Measurements from ENCODE around the gene RAN.
"Not testable (repeated sequence)": the region's sequence is repeated elsewhere in the genome, so short reads cannot be mapped to it uniquely, and the experiment has no call there.

RAN gene

DNA sequence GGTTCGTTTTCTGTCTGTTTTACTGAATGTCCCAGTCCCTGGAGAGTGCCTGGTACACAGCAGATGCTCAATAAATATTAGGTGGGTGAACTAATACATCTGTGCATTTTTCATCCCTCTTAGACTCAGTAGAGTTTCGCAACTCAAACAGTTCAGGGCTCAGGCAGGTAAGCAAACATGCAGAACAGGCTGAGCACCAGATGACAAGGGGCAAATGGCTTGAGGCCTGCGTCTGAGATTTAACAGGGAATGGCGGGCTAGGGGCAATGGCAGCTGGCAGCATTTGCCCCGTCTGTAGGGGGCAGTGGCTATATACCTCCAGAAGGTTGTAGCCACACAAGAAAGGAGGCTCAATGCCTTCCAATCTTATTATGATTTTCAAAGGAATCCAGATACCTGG is 8.6 kb upstream of the RAN start:
- Mint-ChIP-seq H3K4me3 (no peak overlapping the region), H3K4me1 (ENCODE audit: low read depth) (peaks cover 4% of the 10 kb centered on the region), H3K27me3 (ENCODE audit: low read depth) (no peaks in the 10 kb centered on the region), H3K27ac (no peak overlapping the region), H3K9me3 (peaks cover 3% of the 10 kb centered on the region), H3K36me3 (ENCODE audit: low read depth) (no peaks in the 10 kb centered on the region)

DNA sequence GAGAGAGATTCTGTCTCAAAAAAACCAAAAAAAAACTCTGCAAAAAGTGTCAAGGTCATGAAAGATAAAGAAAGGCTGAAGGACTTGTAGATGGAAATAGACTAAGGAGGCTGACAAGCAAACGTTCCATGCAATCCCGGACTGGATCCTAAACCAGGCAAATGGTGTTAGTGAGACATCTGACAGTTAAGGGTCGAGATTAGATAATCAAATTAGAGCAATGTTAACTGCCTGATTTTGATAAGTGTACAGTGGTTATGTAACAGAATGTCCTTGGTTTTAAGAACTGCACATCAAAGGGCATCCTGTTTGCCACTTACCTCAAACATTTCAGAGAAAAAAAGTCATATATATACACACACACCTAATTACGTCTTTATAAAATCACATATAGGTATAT is 3.5 kb upstream of the RAN start:
- no peaks in the 10 kb centered on the region for H3K27me3 Mint-ChIP-seq (ENCODE audit: low read depth)
- H3K4me1 Mint-ChIP-seq (ENCODE audit: low read depth): peaks cover 24% of the 10 kb centered on the region
- H3K9me3 Mint-ChIP-seq: no peaks in the 10 kb centered on the region
- H3K27ac Mint-ChIP-seq: peak overlapping the region; percentile 49
- peaks cover 9% of the 10 kb centered on the region for H3K36me3 Mint-ChIP-seq (ENCODE audit: low read depth)
- H3K4me3 Mint-ChIP-seq: no peak overlapping the region

DNA sequence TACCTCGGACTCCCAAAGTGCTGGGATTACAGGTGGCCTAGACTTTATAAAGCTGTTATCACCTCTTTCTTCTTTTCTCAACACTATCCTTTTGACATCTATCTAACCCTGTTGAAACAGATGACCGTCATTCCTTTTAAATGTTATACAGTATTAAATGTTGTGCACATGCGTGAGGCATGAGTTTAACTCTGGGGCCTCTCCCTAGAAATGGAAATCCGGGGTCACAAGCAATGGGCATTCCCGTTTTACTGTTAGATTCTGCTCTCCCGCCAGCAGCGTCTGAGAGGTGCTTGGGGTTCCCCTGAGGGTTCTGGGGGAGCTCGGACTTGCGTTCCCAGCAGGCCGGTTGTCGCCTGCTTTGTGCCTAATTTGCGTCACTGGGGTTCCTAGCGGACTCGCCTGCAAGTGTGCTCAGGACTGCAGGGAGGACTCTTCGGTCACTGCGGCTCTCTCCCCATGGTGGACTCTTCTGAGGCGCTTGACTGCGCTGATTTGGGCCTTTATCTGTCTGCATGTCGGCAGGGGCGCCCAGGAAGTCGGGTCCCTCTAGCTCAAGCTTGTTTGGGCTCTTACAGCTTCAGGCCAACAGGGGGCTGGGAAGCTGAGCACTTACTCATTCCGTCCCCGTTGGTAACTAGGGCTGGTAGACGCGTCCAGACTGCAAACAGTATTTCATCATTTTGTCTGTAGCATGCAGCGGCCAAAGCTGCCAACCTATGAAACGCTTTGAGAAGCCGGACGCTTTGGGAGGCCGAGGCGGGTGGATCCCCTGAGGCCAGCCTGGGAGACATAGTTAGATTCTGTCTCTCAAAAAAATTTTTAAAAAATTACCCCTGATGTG is 1.2 kb upstream of the RAN start:
- Mint-ChIP-seq H3K36me3 (ENCODE audit: low read depth) (peaks cover 29% of the 10 kb centered on the region), H3K4me1 (ENCODE audit: low read depth) (peaks cover 41% of the 10 kb centered on the region), H3K9me3 (no peaks in the 10 kb centered on the region), H3K27ac (peak overlapping the region; percentile 83), H3K4me3 (peak overlapping the region; percentile 79), H3K27me3 (ENCODE audit: low read depth) (no peaks in the 10 kb centered on the region)

DNA sequence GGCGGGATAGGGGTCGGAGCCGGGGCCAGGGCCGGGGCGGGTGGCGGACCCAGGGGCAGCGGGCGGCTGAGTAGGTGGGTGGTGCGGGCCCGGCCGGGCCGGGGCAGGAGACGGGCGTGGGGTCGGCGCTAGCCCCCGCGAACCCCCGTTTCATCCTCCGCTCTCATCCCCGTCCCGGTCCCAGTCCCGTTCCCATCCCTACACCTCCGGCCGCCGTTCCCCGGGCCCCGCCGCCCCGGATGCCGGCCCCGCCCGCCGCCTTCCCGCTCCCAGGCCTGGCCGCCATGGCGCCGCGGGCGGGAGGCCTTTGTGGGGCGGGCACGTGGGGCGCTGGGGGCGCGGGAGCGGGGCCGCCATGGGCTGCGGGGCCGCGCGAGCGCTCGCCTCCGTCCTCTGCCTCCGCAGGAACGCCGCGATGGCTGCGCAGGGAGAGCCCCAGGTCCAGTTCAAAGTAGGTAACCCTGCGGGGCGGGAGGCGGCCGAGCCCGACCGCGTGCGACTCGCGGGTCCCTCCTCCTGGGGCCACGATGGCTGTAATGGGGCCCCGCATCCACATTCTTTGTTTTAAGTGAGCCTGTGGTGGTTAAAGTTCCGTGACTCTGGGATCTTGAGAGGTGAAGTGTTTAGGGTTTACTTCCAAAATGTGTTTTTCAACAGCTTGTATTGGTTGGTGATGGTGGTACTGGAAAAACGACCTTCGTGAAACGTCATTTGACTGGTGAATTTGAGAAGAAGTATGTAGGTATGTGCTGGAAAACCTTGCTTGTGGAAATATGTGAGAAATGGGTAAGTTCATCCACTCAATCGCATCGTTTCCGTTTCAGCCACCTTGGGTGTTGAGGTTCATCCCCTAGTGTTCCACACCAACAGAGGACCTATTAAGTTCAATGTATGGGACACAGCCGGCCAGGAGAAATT is 572 bp downstream of the RAN start:
- Mint-ChIP-seq H3K9me3 (no peaks in the 10 kb centered on the region), H3K27me3 (ENCODE audit: low read depth) (no peaks in the 10 kb centered on the region), H3K27ac (peak overlapping the region; percentile 96), H3K36me3 (ENCODE audit: low read depth) (peaks cover 46% of the 10 kb centered on the region), H3K4me3 (peak overlapping the region; percentile 95), H3K4me1 (ENCODE audit: low read depth) (peaks cover 53% of the 10 kb centered on the region)

DNA sequence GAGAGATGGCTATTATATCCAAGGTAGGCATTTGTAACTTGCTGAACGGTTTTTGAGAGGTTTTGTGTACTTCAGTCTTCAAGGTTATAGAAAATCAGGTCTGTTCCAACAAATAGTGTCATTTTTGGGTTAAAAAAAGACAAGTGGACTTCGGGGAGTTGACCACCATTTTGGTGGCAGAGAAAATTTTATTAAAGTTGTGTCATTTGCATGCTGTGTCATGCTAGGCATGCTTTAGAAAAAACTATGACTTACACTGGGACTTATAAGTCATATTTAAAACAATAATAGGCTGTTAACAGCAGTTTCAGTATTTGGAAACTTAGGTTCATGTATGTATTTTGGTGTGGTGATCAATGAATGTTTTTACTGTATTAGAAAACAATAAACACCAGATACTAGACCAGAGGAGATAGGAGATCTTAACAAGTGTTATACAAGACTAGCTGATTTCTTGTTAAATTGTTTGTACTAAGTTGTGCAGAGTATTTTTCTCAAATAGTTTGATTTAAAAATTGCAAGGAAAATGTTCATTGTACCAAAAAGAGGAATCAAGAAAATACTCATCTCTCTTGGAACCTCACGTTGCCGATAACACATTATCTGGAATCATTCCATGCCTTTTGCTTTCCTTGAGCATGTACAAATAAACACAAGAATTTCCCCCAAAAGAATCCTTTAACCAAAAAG is 1.4 kb downstream of the RAN start:
- H3K4me3 Mint-ChIP-seq: peak overlapping the region; percentile 95
- peak overlapping the region; percentile 96 for H3K27ac Mint-ChIP-seq
- H3K9me3 Mint-ChIP-seq: no peaks in the 10 kb centered on the region
- H3K4me1 Mint-ChIP-seq (ENCODE audit: low read depth): peaks cover 51% of the 10 kb centered on the region
- H3K27me3 Mint-ChIP-seq (ENCODE audit: low read depth): no peaks in the 10 kb centered on the region
- H3K36me3 Mint-ChIP-seq (ENCODE audit: low read depth): peaks cover 49% of the 10 kb centered on the region

DNA sequence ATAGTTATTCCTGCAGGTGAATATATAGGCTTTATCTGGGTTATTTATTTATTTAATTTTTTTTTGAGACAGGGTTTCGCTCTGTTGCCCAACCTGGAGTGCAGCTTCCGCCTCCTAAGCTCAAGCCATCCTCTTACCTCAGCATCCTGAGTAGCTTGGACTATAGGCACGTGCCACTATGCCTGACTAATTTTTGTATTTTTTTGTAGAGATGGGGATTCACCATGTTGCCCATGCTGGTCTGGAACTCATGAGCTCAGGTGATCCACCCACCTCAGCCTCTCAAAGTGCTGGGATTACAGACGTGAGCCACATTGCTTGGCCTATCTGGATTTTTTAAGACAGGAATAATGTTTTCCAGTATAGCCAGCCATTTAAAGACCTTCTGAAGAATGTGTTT is 2.0 kb downstream of the RAN start:
- Mint-ChIP-seq H3K4me3 (peak overlapping the region; percentile 67), H3K36me3 (ENCODE audit: low read depth) (peaks cover 49% of the 10 kb centered on the region), H3K27ac (peak overlapping the region; percentile 27), H3K27me3 (ENCODE audit: low read depth) (no peaks in the 10 kb centered on the region), H3K4me1 (ENCODE audit: low read depth) (peaks cover 47% of the 10 kb centered on the region), H3K9me3 (no peaks in the 10 kb centered on the region)

DNA sequence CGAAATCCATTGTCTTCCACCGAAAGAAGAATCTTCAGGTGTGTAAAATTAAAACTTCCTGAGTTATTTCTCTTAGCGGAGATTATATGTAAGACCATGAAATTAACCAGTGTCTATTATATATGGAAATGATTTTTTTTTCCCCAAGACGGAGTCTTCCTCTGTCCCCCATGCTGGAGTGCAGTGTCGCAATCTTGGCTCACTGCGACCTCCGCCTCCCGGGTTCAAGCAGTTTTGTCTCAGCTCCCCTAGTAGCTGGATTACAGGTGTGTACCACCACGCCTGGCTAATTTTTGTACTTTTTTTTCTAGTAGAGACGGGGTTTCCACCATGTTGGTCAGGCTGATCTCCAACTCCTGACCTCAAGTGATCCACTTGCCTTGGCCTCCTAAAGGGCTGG is 2.8 kb downstream of the RAN start:
- Mint-ChIP-seq H3K4me3 (no peak overlapping the region), H3K4me1 (ENCODE audit: low read depth) (peaks cover 51% of the 10 kb centered on the region), H3K9me3 (no peaks in the 10 kb centered on the region), H3K36me3 (ENCODE audit: low read depth) (peaks cover 49% of the 10 kb centered on the region), H3K27ac (no peak overlapping the region), H3K27me3 (ENCODE audit: low read depth) (no peaks in the 10 kb centered on the region)

DNA sequence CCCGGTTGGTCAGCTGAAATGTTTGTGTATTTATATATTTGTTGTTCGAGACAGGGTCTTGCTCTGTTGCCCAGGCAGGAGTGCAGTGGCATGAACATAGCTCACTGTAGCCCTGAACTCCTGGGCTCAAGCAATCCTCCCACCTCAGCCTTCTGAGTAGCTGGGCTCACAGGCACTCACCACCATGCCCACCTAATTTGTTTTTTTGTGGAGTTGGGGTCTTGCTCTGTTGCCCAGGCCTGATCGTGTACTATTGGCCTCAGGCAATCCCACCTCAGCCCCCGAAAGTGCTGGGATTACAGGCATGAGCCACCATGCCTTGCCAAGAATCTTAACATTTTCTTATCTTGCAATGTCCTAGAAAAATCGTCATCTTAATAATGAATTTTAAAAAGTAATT is 3.3 kb downstream of the RAN start:
- Mint-ChIP-seq H3K4me3 (no peak overlapping the region), H3K27me3 (ENCODE audit: low read depth) (no peaks in the 10 kb centered on the region), H3K36me3 (ENCODE audit: low read depth) (peaks cover 49% of the 10 kb centered on the region), H3K27ac (no peak overlapping the region), H3K4me1 (ENCODE audit: low read depth) (peaks cover 56% of the 10 kb centered on the region), H3K9me3 (no peaks in the 10 kb centered on the region)

DNA sequence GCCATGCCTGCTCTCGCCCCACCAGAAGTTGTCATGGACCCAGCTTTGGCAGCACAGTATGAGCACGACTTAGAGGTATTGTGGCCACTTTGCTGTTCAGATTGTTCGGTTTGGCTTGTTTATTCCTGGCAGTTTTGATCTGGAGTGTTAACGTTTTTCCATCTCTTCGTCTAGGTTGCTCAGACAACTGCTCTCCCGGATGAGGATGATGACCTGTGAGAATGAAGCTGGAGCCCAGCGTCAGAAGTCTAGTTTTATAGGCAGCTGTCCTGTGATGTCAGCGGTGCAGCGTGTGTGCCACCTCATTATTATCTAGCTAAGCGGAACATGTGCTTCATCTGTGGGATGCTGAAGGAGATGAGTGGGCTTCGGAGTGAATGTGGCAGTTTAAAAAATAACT is 3.8 kb downstream of the RAN start:
- not testable (repeated sequence) for H3K27ac Mint-ChIP-seq; H3K9me3 Mint-ChIP-seq; H3K27me3 Mint-ChIP-seq (ENCODE audit: low read depth); H3K4me3 Mint-ChIP-seq
- peaks cover 59% of the 10 kb centered on the region for H3K4me1 Mint-ChIP-seq (ENCODE audit: low read depth)
- H3K36me3 Mint-ChIP-seq (ENCODE audit: low read depth): peaks cover 49% of the 10 kb centered on the region

DNA sequence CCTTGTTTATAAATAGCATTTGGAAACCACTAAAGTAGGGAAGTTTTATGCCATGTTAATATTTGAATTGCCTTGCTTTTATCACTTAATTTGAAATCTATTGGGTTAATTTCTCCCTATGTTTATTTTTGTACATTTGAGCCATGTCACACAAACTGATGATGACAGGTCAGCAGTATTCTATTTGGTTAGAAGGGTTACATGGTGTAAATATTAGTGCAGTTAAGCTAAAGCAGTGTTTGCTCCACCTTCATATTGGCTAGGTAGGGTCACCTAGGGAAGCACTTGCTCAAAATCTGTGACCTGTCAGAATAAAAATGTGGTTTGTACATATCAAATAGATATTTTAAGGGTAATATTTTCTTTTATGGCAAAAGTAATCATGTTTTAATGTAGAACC is 4.4 kb downstream of the RAN start:
- H3K9me3 Mint-ChIP-seq: no peaks in the 10 kb centered on the region
- H3K4me3 Mint-ChIP-seq: no peak overlapping the region
- peaks cover 49% of the 10 kb centered on the region for H3K36me3 Mint-ChIP-seq (ENCODE audit: low read depth)
- H3K27me3 Mint-ChIP-seq (ENCODE audit: low read depth): no peaks in the 10 kb centered on the region
- peaks cover 58% of the 10 kb centered on the region for H3K4me1 Mint-ChIP-seq (ENCODE audit: low read depth)
- no peak overlapping the region for H3K27ac Mint-ChIP-seq

DNA sequence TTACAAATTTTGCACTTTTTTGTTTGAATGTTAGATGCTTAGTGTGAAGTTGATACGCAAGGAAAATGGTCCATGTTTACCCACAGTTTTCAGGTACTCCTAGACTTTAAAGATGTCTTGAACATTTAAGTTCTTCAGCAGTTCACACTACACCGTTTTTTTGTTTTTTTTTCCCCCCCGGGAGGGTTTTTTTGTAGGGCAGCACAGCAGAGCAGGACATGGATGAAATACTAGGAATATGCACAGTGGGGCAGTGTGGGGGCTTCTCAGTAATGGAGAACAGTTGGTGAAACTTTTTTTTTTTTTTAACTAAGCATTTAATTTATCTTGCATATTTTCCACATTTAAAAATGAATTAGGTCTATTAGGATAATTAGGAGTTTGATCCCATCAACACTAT is 4.9 kb downstream of the RAN start:
- Mint-ChIP-seq H3K27ac (no peak overlapping the region), H3K27me3 (ENCODE audit: low read depth) (no peaks in the 10 kb centered on the region), H3K36me3 (ENCODE audit: low read depth) (peaks cover 49% of the 10 kb centered on the region), H3K4me3 (no peak overlapping the region), H3K4me1 (ENCODE audit: low read depth) (peaks cover 56% of the 10 kb centered on the region), H3K9me3 (no peaks in the 10 kb centered on the region)

DNA sequence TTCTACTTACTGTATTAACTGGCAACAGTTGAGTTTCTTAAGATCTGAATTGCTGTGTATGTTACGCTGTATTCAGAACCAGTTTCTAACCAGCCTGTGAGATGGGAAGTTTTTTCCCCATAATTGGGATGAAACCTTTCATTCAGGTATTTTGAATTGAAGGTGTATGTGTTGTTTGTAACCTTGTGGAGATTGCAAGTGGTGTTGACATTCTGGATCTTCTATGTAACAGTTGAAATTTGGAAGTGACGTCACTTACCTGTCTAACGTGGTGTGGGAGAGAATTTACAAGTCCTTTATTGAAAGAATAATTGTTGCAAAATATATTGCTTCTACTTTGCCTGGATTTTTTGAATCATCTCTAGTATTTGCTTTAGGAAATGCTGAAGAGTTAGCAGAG is 5.5 kb downstream of the RAN start:
- H3K9me3 Mint-ChIP-seq: no peaks in the 10 kb centered on the region
- H3K4me1 Mint-ChIP-seq (ENCODE audit: low read depth): peaks cover 56% of the 10 kb centered on the region
- no peaks in the 10 kb centered on the region for H3K27me3 Mint-ChIP-seq (ENCODE audit: low read depth)
- H3K27ac Mint-ChIP-seq: no peak overlapping the region
- H3K4me3 Mint-ChIP-seq: no peak overlapping the region
- peaks cover 49% of the 10 kb centered on the region for H3K36me3 Mint-ChIP-seq (ENCODE audit: low read depth)

DNA sequence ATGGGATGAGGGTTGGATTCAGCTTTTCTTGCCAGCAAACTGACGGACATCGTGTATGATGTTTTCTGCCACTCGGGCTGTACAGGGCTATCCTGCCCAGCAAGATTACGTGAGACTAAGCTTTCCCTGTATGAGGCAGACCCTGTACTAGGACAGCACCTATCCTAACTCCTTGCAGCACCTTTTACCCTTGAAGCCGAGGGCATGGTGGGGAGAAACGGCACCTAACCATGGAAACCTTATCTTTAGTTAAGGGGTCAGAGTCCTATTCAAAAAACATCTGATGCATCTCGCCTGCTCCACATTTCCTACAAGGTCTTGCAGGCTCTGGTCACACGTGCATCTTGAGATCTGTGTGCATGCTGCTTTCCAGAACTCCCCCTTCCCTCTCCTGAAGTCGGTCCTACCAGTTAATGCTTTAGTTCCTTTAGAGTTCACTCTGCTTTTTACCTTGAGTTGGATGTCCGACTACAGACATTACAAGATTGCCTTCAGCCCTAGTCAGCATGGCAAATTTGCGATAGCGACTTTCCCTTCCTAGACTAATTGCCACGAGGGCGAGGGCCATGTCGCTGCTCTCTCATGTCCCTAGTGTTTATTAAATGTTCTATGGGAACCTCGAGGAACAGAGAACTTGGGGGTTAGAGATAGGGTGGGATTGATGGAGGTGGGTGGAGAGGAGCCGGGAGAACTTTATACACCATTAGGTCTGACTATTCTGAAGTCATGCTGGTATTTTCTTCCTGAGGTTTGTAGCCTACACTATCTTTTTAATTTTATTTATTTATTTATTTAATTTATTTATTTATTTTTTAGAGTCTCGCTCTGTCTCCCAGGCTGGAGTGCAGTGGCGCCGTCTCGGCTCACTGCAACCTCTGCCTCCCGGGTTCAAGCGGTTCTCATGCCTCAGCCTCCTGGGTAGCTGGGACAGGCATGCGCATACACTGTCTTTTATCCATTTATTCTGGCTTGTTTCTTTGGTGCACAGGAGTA is 6.6 kb downstream of the RAN start:
- peaks cover 48% of the 10 kb centered on the region for H3K4me1 Mint-ChIP-seq (ENCODE audit: low read depth)
- no peak overlapping the region for H3K4me3 Mint-ChIP-seq
- peaks cover 39% of the 10 kb centered on the region for H3K36me3 Mint-ChIP-seq (ENCODE audit: low read depth)
- no peaks in the 10 kb centered on the region for H3K9me3 Mint-ChIP-seq
- H3K27ac Mint-ChIP-seq: no peak overlapping the region
- no peaks in the 10 kb centered on the region for H3K27me3 Mint-ChIP-seq (ENCODE audit: low read depth)

Measured in T-helper 1 cell treated with Interleukin-12 subunit alpha and Interleukin-12 subunit beta and Interleukin-4 antibody, amounts not matched to agents 30 μg/mL and 1 μg/mL, for 36 hours (primary cell).